Fibroblast of lung (primary cell): ENCODE results near the gene PGA5. TPM values are rescaled to one million over a fixed set of nuclear protein-coding genes. Genes with fewer than 3 reads are reported as not detected.

Source experiments
- DNase-seq, 2 donors: peaks; one replicate each; pipeline versions ENCODE4 v3.0.0 to v3.0.0-alpha.2; 2010; ENCODE audit warnings: low read depth in 2 of 2
- H2AFZ ChIP-seq: 2 replicates; pipeline ENCODE4 v1.5.1; 2012; ENCODE audit warnings: low read length, control low read depth, inconsistent platforms
- H3K27ac ChIP-seq: 2 replicates; pipeline ENCODE4 v1.5.1; 2011; ENCODE audit warnings: low read length, control low read depth; ENCODE audit not compliant: insufficient read depth
- H3K27me3 ChIP-seq: 2 replicates; pipeline ENCODE4 v1.5.1; 2011; ENCODE audit warnings: mild to moderate bottlenecking, low read length; ENCODE audit not compliant: control insufficient read depth, insufficient read depth
- H3K36me3 ChIP-seq: 2 replicates; pipeline ENCODE4 v1.5.1; 2011; ENCODE audit warnings: low read length; ENCODE audit not compliant: control insufficient read depth, insufficient read depth
- H3K4me1 ChIP-seq: 2 replicates; pipeline ENCODE4 v1.5.1; 2011; ENCODE audit warnings: low read length; ENCODE audit not compliant: control insufficient read depth, insufficient read depth; ENCODE audit errors: extremely low read depth
- H3K4me2 ChIP-seq: 2 replicates; pipeline ENCODE4 v1.5.1; 2011; ENCODE audit warnings: low read length, control low read depth; ENCODE audit not compliant: insufficient read depth; ENCODE audit errors: extremely low read depth
- H3K4me3 ChIP-seq, 4 experiments: fragments of 200-600 bp in 1 of 4; sonication (generic) in 1 of 4; replicated peaks in 1 of 4; 2 replicates each; pipeline ENCODE4 v1.5.1; 2011 to 2016; ENCODE audit warnings: low read length in 4 of 4, low read depth in 3 of 4, mild to moderate bottlenecking in 3 of 4, control low read depth in 2 of 4, inconsistent platforms in 1 of 4, mixed read lengths in 1 of 4; ENCODE audit not compliant: insufficient read depth in 1 of 4; ENCODE audit errors: control extremely low read depth in 1 of 4
- H3K79me2 ChIP-seq: 2 replicates; pipeline ENCODE4 v1.5.1; 2012; ENCODE audit warnings: mild to moderate bottlenecking, low read length, inconsistent platforms; ENCODE audit not compliant: control insufficient read depth, insufficient read depth
- H3K9ac ChIP-seq: 2 replicates; pipeline ENCODE4 v1.5.1; 2011; ENCODE audit warnings: mild to moderate bottlenecking, low read length, control low read depth; ENCODE audit not compliant: insufficient read depth
- H3K9me3 ChIP-seq: 2 replicates; pipeline ENCODE4 v1.5.1; 2012; ENCODE audit warnings: low read depth, low read length; ENCODE audit not compliant: control insufficient read depth, insufficient read depth
- H4K20me1 ChIP-seq: 2 replicates; pipeline ENCODE4 v1.5.1; 2011; ENCODE audit warnings: low read length; ENCODE audit not compliant: control insufficient read depth, insufficient read depth; ENCODE audit errors: extremely low read depth
- EZH2 ChIP-seq: IDR thresholded peaks from 2 replicates; pipeline ENCODE4 v1.5.1; 2012; ENCODE audit warnings: low read length, control low read depth, mild to moderate bottlenecking; ENCODE audit errors: missing control alignments
- polyA plus RNA-seq, 2 donors: library from polyadenylated mRNA; depleted of rRNA in 1 of 2; stranded (reverse) in 1 of 2; unstranded in 1 of 2; fragments of >200 nt; gene quantifications; 2 replicates each; pipeline ENCODE4 v1.2.1, GENCODE V29; 2011 to 2012; ENCODE audit warnings: missing spikeins in 1 of 2
- total RNA-seq: library from RNA; depleted of rRNA; stranded (reverse); fragments of >200 nt; gene quantifications from 2 replicates; pipeline ENCODE4 v1.2.1, GENCODE V29; 2014
- TF ChIP-seq, protein P1 (sequence below), 2 donors: IDR thresholded peaks in 1 of 2; conservative IDR thresholded peaks in 1 of 2; 1 replicate in 1 of 2; 2 replicates in 1 of 2; pipeline ENCODE4 v1.5.1; 2011 to 2012; ENCODE audit warnings: low read length in 2 of 2, control low read depth in 1 of 2, inconsistent platforms in 1 of 2, low read depth in 1 of 2, mild to moderate bottlenecking in 1 of 2

PGA5 gene
- total and polyA plus RNA-seq, 2 donors (not counting 1 experiment from before 2014, with no cell fraction given) = 1.3 to 3.3 TPM

DNA sequence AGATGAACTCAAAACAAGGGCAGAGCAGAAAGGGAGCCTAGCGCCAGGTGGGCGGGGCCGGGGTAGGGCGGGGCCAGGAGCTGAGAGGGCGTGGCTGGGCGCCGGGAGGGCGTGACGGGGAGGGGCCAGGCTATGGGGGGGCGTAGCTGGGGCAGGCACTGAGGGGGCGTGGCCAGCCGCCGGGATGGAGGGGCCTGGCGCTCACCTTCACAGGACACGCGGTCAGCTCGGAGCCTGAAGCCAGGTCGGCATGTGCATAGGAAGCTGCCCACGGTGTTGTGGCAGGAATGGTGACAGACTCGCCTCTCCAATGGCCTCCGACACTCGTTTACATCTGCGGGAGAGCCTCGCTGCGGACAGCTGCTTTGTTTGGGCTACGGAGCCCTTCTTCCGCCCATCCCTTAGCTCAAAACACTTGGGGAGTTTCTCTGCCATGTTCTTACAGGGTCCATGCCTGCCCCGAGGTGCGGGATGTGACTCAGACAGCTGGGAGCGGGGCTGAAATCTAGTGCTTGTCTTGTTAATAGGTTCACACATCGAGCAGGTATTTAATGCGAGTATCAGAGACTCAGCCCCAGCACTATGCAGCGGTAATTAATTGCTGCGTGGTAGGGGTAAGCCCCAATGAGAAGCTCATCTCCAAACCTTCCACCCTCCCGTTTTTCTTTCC, 40.7 kb downstream of the PGA5 start:
- no peak overlapping the region for H3K9ac ChIP-seq
- no peaks in the 10 kb centered on the region for H3K79me2 ChIP-seq
- H3K36me3 ChIP-seq = no peaks in the 10 kb centered on the region
- TF ChIP-seq, protein P1, sequence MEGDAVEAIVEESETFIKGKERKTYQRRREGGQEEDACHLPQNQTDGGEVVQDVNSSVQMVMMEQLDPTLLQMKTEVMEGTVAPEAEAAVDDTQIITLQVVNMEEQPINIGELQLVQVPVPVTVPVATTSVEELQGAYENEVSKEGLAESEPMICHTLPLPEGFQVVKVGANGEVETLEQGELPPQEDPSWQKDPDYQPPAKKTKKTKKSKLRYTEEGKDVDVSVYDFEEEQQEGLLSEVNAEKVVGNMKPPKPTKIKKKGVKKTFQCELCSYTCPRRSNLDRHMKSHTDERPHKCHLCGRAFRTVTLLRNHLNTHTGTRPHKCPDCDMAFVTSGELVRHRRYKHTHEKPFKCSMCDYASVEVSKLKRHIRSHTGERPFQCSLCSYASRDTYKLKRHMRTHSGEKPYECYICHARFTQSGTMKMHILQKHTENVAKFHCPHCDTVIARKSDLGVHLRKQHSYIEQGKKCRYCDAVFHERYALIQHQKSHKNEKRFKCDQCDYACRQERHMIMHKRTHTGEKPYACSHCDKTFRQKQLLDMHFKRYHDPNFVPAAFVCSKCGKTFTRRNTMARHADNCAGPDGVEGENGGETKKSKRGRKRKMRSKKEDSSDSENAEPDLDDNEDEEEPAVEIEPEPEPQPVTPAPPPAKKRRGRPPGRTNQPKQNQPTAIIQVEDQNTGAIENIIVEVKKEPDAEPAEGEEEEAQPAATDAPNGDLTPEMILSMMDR (conservative IDR thresholded peaks at IDR 0.05 in 1 of 2, IDR thresholded peaks at IDR 0.05 in 1 of 2; ENCODE audit: low read depth in 1 of 2, low read length in 2 of 2) = no peak
- TF ChIP-seq EZH2 = no peak
- no peaks in the 10 kb centered on the region for H3K4me1 ChIP-seq
- peak; percentile 22 to 24 for DNase-seq
- H3K27me3 ChIP-seq = no peaks in the 10 kb centered on the region
- no peak overlapping the region for H3K4me2 ChIP-seq
- H3K9me3 ChIP-seq = no peaks in the 10 kb centered on the region
- H4K20me1 ChIP-seq = no peaks in the 10 kb centered on the region
- H2AFZ ChIP-seq = peak overlapping the region; percentile 4
- no peak overlapping the region for H3K4me3 ChIP-seq
- H3K27ac ChIP-seq = no peak overlapping the region

DNA sequence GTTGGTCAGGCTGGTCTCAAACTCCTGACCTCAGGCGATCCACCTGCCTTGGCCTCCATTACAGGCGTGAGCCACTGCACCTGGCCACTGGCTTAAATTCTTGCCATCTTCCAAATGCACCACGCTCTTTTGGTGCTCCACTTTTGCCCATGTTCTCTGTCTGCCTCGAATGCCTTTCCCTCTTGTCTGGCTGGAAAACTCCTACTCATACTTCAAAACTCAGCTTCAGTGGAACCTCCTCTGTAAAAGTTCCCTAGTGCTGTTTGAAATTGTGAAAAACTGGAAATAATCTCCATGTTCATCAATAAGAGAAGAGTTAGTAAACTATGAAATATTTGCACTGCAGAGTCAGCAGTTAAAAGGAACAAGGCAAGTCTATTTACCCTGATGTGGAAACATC, 42.6 kb downstream of the PGA5 start:
- H3K4me3 ChIP-seq = no peak overlapping the region
- H3K27me3 ChIP-seq = no peaks in the 10 kb centered on the region
- no peak for DNase-seq
- no peak overlapping the region for H3K9ac ChIP-seq
- no peaks in the 10 kb centered on the region for H4K20me1 ChIP-seq
- no peaks in the 10 kb centered on the region for H3K4me1 ChIP-seq
- no peaks in the 10 kb centered on the region for H3K9me3 ChIP-seq
- H3K4me2 ChIP-seq = no peak overlapping the region
- TF ChIP-seq EZH2 = no peak
- TF ChIP-seq, protein P1 (conservative IDR thresholded peaks at IDR 0.05 in 1 of 2, IDR thresholded peaks at IDR 0.05 in 1 of 2; ENCODE audit: low read depth in 1 of 2, low read length in 2 of 2) = no peak
- H2AFZ ChIP-seq = no peak overlapping the region
- H3K79me2 ChIP-seq = no peaks in the 10 kb centered on the region
- H3K27ac ChIP-seq = no peak overlapping the region
- H3K36me3 ChIP-seq = no peaks in the 10 kb centered on the region

DNA sequence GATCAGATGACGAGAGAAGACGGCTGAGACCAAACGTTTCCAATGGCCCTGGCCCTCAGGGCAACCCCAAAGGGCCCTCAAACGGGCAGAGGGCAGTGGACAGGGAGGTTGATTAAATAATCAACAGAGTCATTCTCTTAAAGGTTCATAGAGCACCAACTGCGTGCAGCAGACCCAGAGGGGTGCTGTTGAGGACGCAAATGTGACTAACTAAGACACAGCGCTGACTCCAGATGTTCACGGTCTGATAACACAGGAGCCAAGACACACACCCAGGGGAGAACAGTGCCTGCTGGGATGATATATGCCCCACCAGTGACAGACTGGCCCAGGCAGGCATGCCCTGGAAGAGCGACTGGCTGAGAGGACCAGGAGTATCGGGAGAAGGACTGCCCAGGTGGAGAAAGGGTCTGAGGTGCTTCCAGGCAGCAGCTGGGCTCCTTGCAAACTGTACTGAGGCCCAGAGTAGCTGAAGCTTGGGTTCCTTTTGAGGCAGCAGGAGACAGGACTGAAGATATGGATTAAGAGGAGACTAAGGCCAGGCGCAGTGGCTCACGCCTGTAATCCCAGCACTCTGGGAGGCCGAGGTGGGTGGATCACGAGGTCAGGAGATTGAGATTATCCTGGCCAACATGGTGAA, 46.5 kb downstream of the PGA5 start:
- no peak for DNase-seq
- Histone ChIP-seq H3K9me3 (no peaks in the 10 kb centered on the region), H2AFZ (no peak overlapping the region), H3K27ac (no peak overlapping the region), H4K20me1 (no peaks in the 10 kb centered on the region), H3K27me3 (no peaks in the 10 kb centered on the region), H3K4me1 (no peaks in the 10 kb centered on the region), H3K4me2 (no peak overlapping the region), H3K36me3 (no peaks in the 10 kb centered on the region), H3K4me3 (no peak overlapping the region), H3K79me2 (no peaks in the 10 kb centered on the region), H3K9ac (no peak overlapping the region)
- TF ChIP-seq, protein P1 (conservative IDR thresholded peaks at IDR 0.05 in 1 of 2, IDR thresholded peaks at IDR 0.05 in 1 of 2; ENCODE audit: low read depth in 1 of 2, low read length in 2 of 2) = no peak
- no peak for TF ChIP-seq EZH2
